ENCODE measurements around the gene TTC6. TPM values are rescaled to one million over a fixed set of nuclear protein-coding genes. Genes with fewer than 3 reads are reported as not detected.

The TTC6 gene
- total RNA-seq, 1 experiment from 2014 or later, result 0.54 TPM

DNA sequence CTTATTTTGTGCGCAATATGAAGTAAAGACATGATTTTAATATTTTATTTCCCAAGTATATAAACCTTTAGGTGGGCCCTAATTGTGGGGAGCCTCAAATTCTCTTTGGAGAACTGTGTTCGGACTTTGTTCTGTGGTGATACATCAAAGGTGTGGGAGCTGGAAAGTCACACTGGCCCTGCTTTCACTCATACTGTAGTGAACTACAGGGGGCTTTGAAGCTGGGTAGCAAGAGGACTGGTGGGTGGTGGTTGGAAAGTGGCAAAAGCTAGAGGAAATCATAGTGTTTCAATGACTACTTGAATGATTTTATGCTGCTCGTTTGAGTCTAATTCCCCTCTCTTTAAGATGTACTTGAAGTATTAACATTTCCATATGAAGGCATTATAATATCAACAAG, 13.2 kb downstream of the TTC6 start:
- H3K27me3 ChIP-seq (ENCODE audit: control insufficient read depth, insufficient read depth, low read length), result no peaks in the 10 kb centered on the region; the same call in 1 of the 2 replicates
- H3K4me1 ChIP-seq (ENCODE audit: control insufficient read depth, insufficient read depth, low read length), result no peaks in the 10 kb centered on the region
- in situ Hi-C loops (cut with HindIII; ENCODE audit: low pct_unique_long_range_greater_than_20kb, low sequenced_read_pairs), result no loop called here
- TF ChIP-seq POLR2AphosphoS5 (IDR thresholded peaks at IDR 0.05; ENCODE audit: low read depth, low read length) (no peak), TCF7L2 (IDR thresholded peaks at IDR 0.05; ENCODE audit: low read depth, low read length) (no peak), SIN3A (IDR thresholded peaks at IDR 0.05; ENCODE audit: borderline replicate concordance, insufficient read depth, low read depth, low read length) (no peak)
- TF ChIP-seq, protein P1, sequence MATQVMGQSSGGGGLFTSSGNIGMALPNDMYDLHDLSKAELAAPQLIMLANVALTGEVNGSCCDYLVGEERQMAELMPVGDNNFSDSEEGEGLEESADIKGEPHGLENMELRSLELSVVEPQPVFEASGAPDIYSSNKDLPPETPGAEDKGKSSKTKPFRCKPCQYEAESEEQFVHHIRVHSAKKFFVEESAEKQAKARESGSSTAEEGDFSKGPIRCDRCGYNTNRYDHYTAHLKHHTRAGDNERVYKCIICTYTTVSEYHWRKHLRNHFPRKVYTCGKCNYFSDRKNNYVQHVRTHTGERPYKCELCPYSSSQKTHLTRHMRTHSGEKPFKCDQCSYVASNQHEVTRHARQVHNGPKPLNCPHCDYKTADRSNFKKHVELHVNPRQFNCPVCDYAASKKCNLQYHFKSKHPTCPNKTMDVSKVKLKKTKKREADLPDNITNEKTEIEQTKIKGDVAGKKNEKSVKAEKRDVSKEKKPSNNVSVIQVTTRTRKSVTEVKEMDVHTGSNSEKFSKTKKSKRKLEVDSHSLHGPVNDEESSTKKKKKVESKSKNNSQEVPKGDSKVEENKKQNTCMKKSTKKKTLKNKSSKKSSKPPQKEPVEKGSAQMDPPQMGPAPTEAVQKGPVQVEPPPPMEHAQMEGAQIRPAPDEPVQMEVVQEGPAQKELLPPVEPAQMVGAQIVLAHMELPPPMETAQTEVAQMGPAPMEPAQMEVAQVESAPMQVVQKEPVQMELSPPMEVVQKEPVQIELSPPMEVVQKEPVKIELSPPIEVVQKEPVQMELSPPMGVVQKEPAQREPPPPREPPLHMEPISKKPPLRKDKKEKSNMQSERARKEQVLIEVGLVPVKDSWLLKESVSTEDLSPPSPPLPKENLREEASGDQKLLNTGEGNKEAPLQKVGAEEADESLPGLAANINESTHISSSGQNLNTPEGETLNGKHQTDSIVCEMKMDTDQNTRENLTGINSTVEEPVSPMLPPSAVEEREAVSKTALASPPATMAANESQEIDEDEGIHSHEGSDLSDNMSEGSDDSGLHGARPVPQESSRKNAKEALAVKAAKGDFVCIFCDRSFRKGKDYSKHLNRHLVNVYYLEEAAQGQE (IDR thresholded peaks at IDR 0.05; ENCODE audit: insufficient read depth in 1 of 2, low read depth in 2 of 2, low read length in 1 of 2), result no peak
- TF ChIP-seq, protein P2, sequence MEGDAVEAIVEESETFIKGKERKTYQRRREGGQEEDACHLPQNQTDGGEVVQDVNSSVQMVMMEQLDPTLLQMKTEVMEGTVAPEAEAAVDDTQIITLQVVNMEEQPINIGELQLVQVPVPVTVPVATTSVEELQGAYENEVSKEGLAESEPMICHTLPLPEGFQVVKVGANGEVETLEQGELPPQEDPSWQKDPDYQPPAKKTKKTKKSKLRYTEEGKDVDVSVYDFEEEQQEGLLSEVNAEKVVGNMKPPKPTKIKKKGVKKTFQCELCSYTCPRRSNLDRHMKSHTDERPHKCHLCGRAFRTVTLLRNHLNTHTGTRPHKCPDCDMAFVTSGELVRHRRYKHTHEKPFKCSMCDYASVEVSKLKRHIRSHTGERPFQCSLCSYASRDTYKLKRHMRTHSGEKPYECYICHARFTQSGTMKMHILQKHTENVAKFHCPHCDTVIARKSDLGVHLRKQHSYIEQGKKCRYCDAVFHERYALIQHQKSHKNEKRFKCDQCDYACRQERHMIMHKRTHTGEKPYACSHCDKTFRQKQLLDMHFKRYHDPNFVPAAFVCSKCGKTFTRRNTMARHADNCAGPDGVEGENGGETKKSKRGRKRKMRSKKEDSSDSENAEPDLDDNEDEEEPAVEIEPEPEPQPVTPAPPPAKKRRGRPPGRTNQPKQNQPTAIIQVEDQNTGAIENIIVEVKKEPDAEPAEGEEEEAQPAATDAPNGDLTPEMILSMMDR (IDR thresholded peaks at IDR 0.05), result no peak
- intact Hi-C loops (cut with micrococcal nuclease; ENCODE audit: unreplicated experiment), result loop anchor here (10.0 kb wide), 1 partner anchor 266 kb away; no protein-coding TSS in a partner anchor
- DNase-seq (ENCODE audit: low read depth, low spot score) (no peak), ATAC-seq (no peak)
- H3K9me3 ChIP-seq (ENCODE audit: control insufficient read depth, insufficient read depth, low read depth, low read length), result no peaks in the 10 kb centered on the region; the same call in 1 of the 2 replicates
- BruUV-seq (replicated peaks), result no TSS peak
- POLR2A ChIA-PET, result no interaction called here
- no peaks in the 10 kb centered on the region for H3K36me3 ChIP-seq (ENCODE audit: control insufficient read depth, insufficient read depth, low read length)
- no peak overlapping the region for H3K4me3 ChIP-seq (ENCODE audit: low read depth in 2 of 2, low read length in 2 of 2)
- no peak overlapping the region for H3K27ac ChIP-seq (ENCODE audit: low read length)
- CTCF ChIA-PET, result no interaction called here

- CTCF ChIA-PET, result no interaction called here
- ATAC-seq (no peak), DNase-seq (ENCODE audit: low read depth, low spot score) (no peak)
- Histone ChIP-seq H3K9me3 (ENCODE audit: control insufficient read depth, insufficient read depth, low read depth, low read length) (peaks cover 8% of the 10 kb centered on the region; the same call in 1 of the 2 replicates), H3K27me3 (ENCODE audit: control insufficient read depth, insufficient read depth, low read length) (no peaks in the 10 kb centered on the region), H3K27ac (ENCODE audit: low read length) (no peak overlapping the region), H3K4me1 (ENCODE audit: control insufficient read depth, insufficient read depth, low read length) (no peaks in the 10 kb centered on the region), H3K4me3 (ENCODE audit: low read depth in 2 of 2, low read length in 2 of 2) (no peak overlapping the region), H3K36me3 (ENCODE audit: control insufficient read depth, insufficient read depth, low read length) (no peaks in the 10 kb centered on the region)
- POLR2A ChIA-PET, result no interaction called here
- intact Hi-C loops (cut with micrococcal nuclease; ENCODE audit: unreplicated experiment) (no loop called here), in situ Hi-C loops (cut with HindIII; ENCODE audit: low pct_unique_long_range_greater_than_20kb, low sequenced_read_pairs) (no loop called here)
- TF ChIP-seq SIN3A (IDR thresholded peaks at IDR 0.05; ENCODE audit: borderline replicate concordance, insufficient read depth, low read depth, low read length), result no peak
- no peak for TF ChIP-seq POLR2AphosphoS5 (IDR thresholded peaks at IDR 0.05; ENCODE audit: low read depth, low read length)
- TF ChIP-seq, protein P1 (IDR thresholded peaks at IDR 0.05; ENCODE audit: insufficient read depth in 1 of 2, low read depth in 2 of 2, low read length in 1 of 2), result no peak
- no peak for TF ChIP-seq TCF7L2 (IDR thresholded peaks at IDR 0.05; ENCODE audit: low read depth, low read length)
- TF ChIP-seq, protein P2 (IDR thresholded peaks at IDR 0.05), result no peak
- no TSS peak for BruUV-seq (replicated peaks)
These were observed 15.6 kb downstream of the TTC6 start for GRCh38 chr14:37610945-37611523.

Data from Panc1 (cell line).